ENCODE data around the gene MTMR11. TPM values are rescaled to one million over a fixed set of nuclear protein-coding genes. Genes with fewer than 3 reads are reported as not detected.

The MTMR11 gene
- total and polyA plus RNA-seq, 2 of the 8 experiments (the other 6 are each of a cell fraction or from before 2014, with no cell fraction given): 3.7 to 4.8 TPM

- H3K23me2 ChIP-seq (ENCODE audit: low read depth, low read length): no peaks in the 10 kb centered on the region
- H3K18ac ChIP-seq (ENCODE audit: extremely low read depth, low read length): no peak overlapping the region
- H4K20me1 ChIP-seq (replicated peaks in 1 of 2; ENCODE audit: control insufficient read depth in 1 of 2, insufficient read depth in 2 of 2, low read length in 2 of 2): peaks cover 0 to 2% of the 10 kb centered on the region in 2 experiments
- TF ChIP-seq SIRT6 (IDR thresholded peaks at IDR 0.05; ENCODE audit: low read length) (no peak), TAF7 (optimal IDR thresholded peaks at IDR 0.05; ENCODE audit: borderline replicate concordance, low read depth, low read length) (no peak), E2F6 (IDR thresholded peaks at IDR 0.05) (no peak), RXRA (IDR thresholded peaks at IDR 0.05; ENCODE audit: insufficient read depth, low read depth, low read length) (no peak), SIN3A (conservative IDR thresholded peaks at IDR 0.05 in 1 of 2, IDR thresholded peaks at IDR 0.05 in 1 of 2; ENCODE audit: low read depth in 1 of 2, low read length in 2 of 2) (no peak), TAF1 (IDR thresholded peaks at IDR 0.05; ENCODE audit: low read depth, low read length) (no peak), EP300 (IDR thresholded peaks at IDR 0.05; ENCODE audit: borderline replicate concordance in 1 of 2, low read depth in 2 of 2, low read length in 2 of 2) (no peak), YY1 (IDR thresholded peaks at IDR 0.05; ENCODE audit: low read depth, low read length) (no peak), NRF1 (IDR thresholded peaks at IDR 0.05; ENCODE audit: low read depth, low read length) (no peak), CHD2 (IDR thresholded peaks at IDR 0.05; ENCODE audit: low read length) (no peak)
- H3K9me3 ChIP-seq (ENCODE audit: insufficient read depth in 2 of 2, low read depth in 1 of 2, low read length in 1 of 2): no peaks in the 10 kb centered on the region
- no peak overlapping the region for H3K23ac ChIP-seq (ENCODE audit: insufficient read length)
- H3K4me2 ChIP-seq (ENCODE audit: insufficient read depth in 1 of 2, low read depth in 2 of 2, low read length in 2 of 2): no peak overlapping the region
- no peak overlapping the region for H3K4ac ChIP-seq (replicated peaks; ENCODE audit: insufficient read length, low read depth, low read length)
- no peak overlapping the region for H2BK120ac ChIP-seq (replicated peaks; ENCODE audit: low read depth, low read length)
- no peak overlapping the region for H2AFZ ChIP-seq (ENCODE audit: low read length)
- no peak overlapping the region for H3K4me3 ChIP-seq (ENCODE audit: extremely low read depth in 1 of 4, insufficient read depth in 2 of 4, low read depth in 3 of 4, low read length in 4 of 4)
- H3K79me1 ChIP-seq (ENCODE audit: low read depth, low read length): no peaks in the 10 kb centered on the region; the same call in 1 of the 2 replicates
- H4K91ac ChIP-seq (replicated peaks; ENCODE audit: insufficient read length, low read length): no peak overlapping the region
- H3K27ac ChIP-seq (ENCODE audit: low read depth, low read length): no peak overlapping the region
- no peak overlapping the region for H4K8ac ChIP-seq (ENCODE audit: extremely low read depth, insufficient read depth, low read length)
- no peak for DNase-seq (ENCODE audit: low read depth in 1 of 2, low spot score in 2 of 2)
- H3K27me3 ChIP-seq (replicated peaks in 1 of 4; ENCODE audit: control insufficient read depth in 3 of 4, extremely low read depth in 1 of 4, insufficient read depth in 3 of 4, low read length in 3 of 4): no peaks in the 10 kb centered on the region
- 93% methylated on average over 3 of the region's 3 CpGs; no CpG with 5 or more reads in 1 of the 2 experiments for WGBS, 2 experiments (ENCODE audit: extremely low coverage in 1 of 2, insufficient coverage in 1 of 2, insufficient read length in 1 of 2, insufficient replicate concordance in 2 of 2, low coverage in 1 of 2, low lambda C conversion rate in 2 of 2, missing lambda C conversion rate in 1 of 2)
- no peak overlapping the region for H3K9ac ChIP-seq (replicated peaks in 1 of 4; ENCODE audit: extremely low read depth in 1 of 4, low read depth in 3 of 4, low read length in 3 of 4)
- ChIA-PET POLR2A (ENCODE audit: partially characterized antibody) (interaction anchor here (0.9 kb wide), 2 partner anchors 10 to 31 kb away, joined by 3 read pairs; no protein-coding TSS in a partner anchor), CTCF (ENCODE audit: partially characterized antibody) (no interaction called here)
- H4K5ac ChIP-seq (ENCODE audit: insufficient read length, low read depth, low read length): no peak overlapping the region
- H2BK15ac ChIP-seq (ENCODE audit: low read length): no peak overlapping the region
- H3K14ac ChIP-seq (ENCODE audit: insufficient read length): no peak overlapping the region
- peaks cover 0 to 15% of the 10 kb centered on the region in 2 experiments; a peak in 2 of 4 replicates for H3K79me2 ChIP-seq (ENCODE audit: control insufficient read depth in 1 of 2, insufficient read depth in 2 of 2, low read length in 2 of 2)
- no peak overlapping the region for H2AK5ac ChIP-seq (ENCODE audit: low read depth, low read length)
- H2BK12ac ChIP-seq (ENCODE audit: low read depth, low read length): no peak overlapping the region
- H3K36me3 ChIP-seq (ENCODE audit: control insufficient read depth in 2 of 4, insufficient read depth in 4 of 4, low read length in 3 of 4): peaks cover 0 to 16% (median 10%) of the 10 kb centered on the region in 4 experiments; a peak in 5 of 8 replicates
- H2BK20ac ChIP-seq (ENCODE audit: low read length): no peak overlapping the region
- H3K56ac ChIP-seq (replicated peaks; ENCODE audit: insufficient read length, low read depth, low read length): no peak overlapping the region
- H2BK5ac ChIP-seq (ENCODE audit: low read depth, low read length): no peak overlapping the region
- no peak for FAIRE-seq
- no peaks in the 10 kb centered on the region for H3K4me1 ChIP-seq (replicated peaks in 1 of 4; ENCODE audit: control insufficient read depth in 3 of 4, insufficient read depth in 4 of 4, low read length in 3 of 4)
Observed at GRCh38 chr1:149977345-149977744, 40.7 kb upstream of the MTMR11 start.

All from H1 (cell line).